PC-3 (cell line): Measurements from ENCODE around the gene SLC6A17. TPM values are rescaled to one million over a fixed set of nuclear protein-coding genes. Genes with fewer than 3 reads are reported as not detected.

Experiments
- ATAC-seq: fragments of 200-7000 bp; cut with Tn5 transposase; 2 replicates; pipeline ENCODE4 v1.9.1; 2020; ENCODE audit warnings: mild to moderate bottlenecking, moderate library complexity
- BruUV-seq: library from RNA; stranded (reverse); fragments of 400-500 nt; replicated peaks from 2 replicates; lab custom pipeline; 2021; lab: Mats Ljungman, UMichigan
- CTCF ChIA-PET: fragments of 300-600 bp; sonication (Branson Sonifier 250); formaldehyde crosslinking; loops from one replicate; lab custom pipeline; 2022; ENCODE audit warnings: antibody characterized with exemption; lab: Charles Lee
- POLR2A ChIA-PET: fragments of 300-600 bp; sonication (Branson Sonifier 250); formaldehyde crosslinking; loops from one replicate; lab custom pipeline; 2022; ENCODE audit warnings: antibody characterized with exemption; ENCODE audit not compliant: unreplicated experiment; lab: Charles Lee
- DNase-seq: peaks from one replicate; pipeline ENCODE4 v3.0.0-alpha.2; 2015
- H2AFZ ChIP-seq: fragments of 300-600 bp; sonication (generic); 2 replicates; pipeline ENCODE4 v1.6.0; 2016; ENCODE audit warnings: antibody characterized with exemption, low read length
- H3F3A ChIP-seq: fragments of 300-600 bp; sonication (generic); one replicate; pipeline ENCODE4 v1.6.0; 2017; ENCODE audit warnings: antibody characterized with exemption, low read length, control low read depth, mild to moderate bottlenecking; ENCODE audit not compliant: unreplicated experiment
- H3K27ac ChIP-seq: fragments of 300-600 bp; sonication (generic); 2 replicates; pipeline ENCODE4 v1.5.1; 2016; ENCODE audit warnings: mild to moderate bottlenecking, low read length
- H3K27me3 ChIP-seq: fragments of 300-600 bp; sonication (generic); 2 replicates; pipeline ENCODE4 v1.6.1; 2016; ENCODE audit warnings: low read length, mixed read lengths
- H3K36me3 ChIP-seq: fragments of 300-600 bp; sonication (generic); 2 replicates; pipeline ENCODE4 v1.6.1; 2016; ENCODE audit warnings: low read depth, mixed run types, low read length, mixed read lengths
- H3K4me1 ChIP-seq: fragments of 300-600 bp; sonication (generic); 2 replicates; pipeline ENCODE4 v1.5.1; 2016; ENCODE audit warnings: low read length; ENCODE audit not compliant: insufficient read depth
- H3K4me2 ChIP-seq: fragments of 300-600 bp; sonication (generic); 2 replicates; pipeline ENCODE4 v1.6.0; 2016; ENCODE audit warnings: low read length
- H3K4me3 ChIP-seq: fragments of 300-600 bp; sonication (generic); 2 replicates; pipeline ENCODE4 v1.5.1; 2016; ENCODE audit warnings: mild to moderate bottlenecking, low read length, mixed read lengths
- H3K79me2 ChIP-seq: fragments of 300-600 bp; sonication (generic); 2 replicates; pipeline ENCODE4 v1.6.1; 2017; ENCODE audit warnings: low read length, mixed read lengths
- H3K9ac ChIP-seq: fragments of 300-600 bp; sonication (generic); 2 replicates; pipeline ENCODE4 v1.6.0; 2016; ENCODE audit warnings: mild to moderate bottlenecking, low read length
- H3K9me2 ChIP-seq: fragments of 300-600 bp; sonication (generic); replicated peaks from 2 replicates; pipeline ENCODE4 v1.6.1; 2016; ENCODE audit warnings: mixed run types, low read length, mixed read lengths
- H3K9me3 ChIP-seq: fragments of 300-600 bp; sonication (generic); 2 replicates; pipeline ENCODE4 v1.6.1; 2016; ENCODE audit warnings: low read length, mixed read lengths
- H4K20me1 ChIP-seq: fragments of 300-600 bp; sonication (generic); 2 replicates; pipeline ENCODE4 v1.6.1; 2016; ENCODE audit warnings: low read length, mixed read lengths
- EZH2 ChIP-seq: fragments of 300-600 bp; sonication (generic); IDR thresholded peaks from one replicate; pipeline ENCODE4 v1.6.1; 2017; ENCODE audit warnings: antibody characterized with exemption, mild to moderate bottlenecking, low read length; ENCODE audit not compliant: unreplicated experiment
- EZH2phosphoT487 ChIP-seq: fragments of 300-600 bp; sonication (generic); IDR thresholded peaks from 2 replicates; pipeline ENCODE4 v1.6.1; 2018; ENCODE audit warnings: mild to moderate bottlenecking, antibody characterized with exemption, low read length, borderline replicate concordance
- intact Hi-C: fragments of 100-400 bp; cut with micrococcal nuclease; formaldehyde crosslinking; loops from 2 replicates; pipeline ENCODE4 v1.9.0; 2023
- total RNA-seq: library from RNA; depleted of rRNA; stranded (reverse); fragments of >200 nt; gene quantifications from 2 replicates; pipeline ENCODE4 v1.2.3, GENCODE V29; 2014
- TF ChIP-seq, protein P1 (sequence below): fragments of 300-600 bp; sonication (generic); conservative IDR thresholded peaks from 2 replicates; pipeline ENCODE4 v1.5.1; 2017; ENCODE audit warnings: antibody characterized with exemption, low read depth, mild to moderate bottlenecking, low read length

Gene SLC6A17
- total RNA-seq, 1 experiment from 2014 or later, result not detected

DNA sequence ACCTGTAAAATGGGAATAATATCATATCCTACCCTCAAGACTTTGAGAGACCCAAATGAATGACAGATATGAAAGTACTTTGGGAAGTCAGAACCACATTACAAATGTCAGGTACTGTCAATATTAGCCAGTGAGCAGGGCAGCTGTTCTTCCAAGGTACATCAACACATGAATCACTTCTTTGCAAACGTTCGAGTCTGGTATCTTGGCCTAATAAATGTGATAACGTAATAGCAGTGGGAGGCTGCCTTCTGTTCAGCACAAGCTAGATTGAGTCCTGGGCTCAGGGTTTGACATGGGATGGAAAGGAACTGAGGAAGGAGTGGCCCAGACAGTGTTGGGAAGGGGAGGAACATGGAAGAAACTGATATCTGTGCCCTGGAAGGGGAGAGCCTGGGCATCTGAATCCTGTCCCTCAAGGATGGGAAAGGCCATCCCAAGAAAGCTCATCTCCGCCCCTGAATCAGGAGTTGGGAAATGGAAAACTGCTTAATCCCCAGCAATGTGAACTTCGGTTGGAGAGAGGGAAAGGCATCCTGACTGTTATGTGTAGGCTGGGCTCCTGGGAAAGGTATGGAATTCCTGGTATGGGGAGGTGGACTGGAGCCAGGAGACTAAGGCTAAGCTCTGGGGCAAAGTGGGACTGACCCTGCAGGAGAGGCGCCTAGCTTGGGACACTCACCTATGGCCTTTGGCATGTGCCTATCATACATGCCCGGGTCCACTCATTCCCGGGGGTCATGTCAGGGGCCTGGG, 74.1 kb downstream of the SLC6A17 start:
- H3K9ac ChIP-seq, result no peak overlapping the region
- no TSS peak for BruUV-seq
- TF ChIP-seq, protein P1, sequence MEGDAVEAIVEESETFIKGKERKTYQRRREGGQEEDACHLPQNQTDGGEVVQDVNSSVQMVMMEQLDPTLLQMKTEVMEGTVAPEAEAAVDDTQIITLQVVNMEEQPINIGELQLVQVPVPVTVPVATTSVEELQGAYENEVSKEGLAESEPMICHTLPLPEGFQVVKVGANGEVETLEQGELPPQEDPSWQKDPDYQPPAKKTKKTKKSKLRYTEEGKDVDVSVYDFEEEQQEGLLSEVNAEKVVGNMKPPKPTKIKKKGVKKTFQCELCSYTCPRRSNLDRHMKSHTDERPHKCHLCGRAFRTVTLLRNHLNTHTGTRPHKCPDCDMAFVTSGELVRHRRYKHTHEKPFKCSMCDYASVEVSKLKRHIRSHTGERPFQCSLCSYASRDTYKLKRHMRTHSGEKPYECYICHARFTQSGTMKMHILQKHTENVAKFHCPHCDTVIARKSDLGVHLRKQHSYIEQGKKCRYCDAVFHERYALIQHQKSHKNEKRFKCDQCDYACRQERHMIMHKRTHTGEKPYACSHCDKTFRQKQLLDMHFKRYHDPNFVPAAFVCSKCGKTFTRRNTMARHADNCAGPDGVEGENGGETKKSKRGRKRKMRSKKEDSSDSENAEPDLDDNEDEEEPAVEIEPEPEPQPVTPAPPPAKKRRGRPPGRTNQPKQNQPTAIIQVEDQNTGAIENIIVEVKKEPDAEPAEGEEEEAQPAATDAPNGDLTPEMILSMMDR, result no peak
- TF ChIP-seq EZH2 (no peak), EZH2phosphoT487 (no peak)
- H3K27ac ChIP-seq, result no peak overlapping the region
- ATAC-seq (no peak), DNase-seq (no peak)
- intact Hi-C loops, result no loop called here
- H4K20me1 ChIP-seq, result no peaks in the 10 kb centered on the region
- H3K27me3 ChIP-seq, result no peaks in the 10 kb centered on the region
- POLR2A ChIA-PET, result interaction anchor here (0.6 kb wide), 1 partner anchor 284 kb away, joined by 3 read pairs; no protein-coding TSS in a partner anchor
- H3K4me2 ChIP-seq, result no peak overlapping the region
- no peaks in the 10 kb centered on the region for H3K79me2 ChIP-seq
- H3F3A ChIP-seq, result no peaks in the 10 kb centered on the region
- no peak overlapping the region for H3K4me3 ChIP-seq
- no peak overlapping the region for H2AFZ ChIP-seq
- CTCF ChIA-PET, result no interaction called here
- no peaks in the 10 kb centered on the region for H3K9me3 ChIP-seq
- H3K4me1 ChIP-seq, result no peaks in the 10 kb centered on the region
- no peaks in the 10 kb centered on the region for H3K9me2 ChIP-seq
- no peaks in the 10 kb centered on the region for H3K36me3 ChIP-seq

DNA sequence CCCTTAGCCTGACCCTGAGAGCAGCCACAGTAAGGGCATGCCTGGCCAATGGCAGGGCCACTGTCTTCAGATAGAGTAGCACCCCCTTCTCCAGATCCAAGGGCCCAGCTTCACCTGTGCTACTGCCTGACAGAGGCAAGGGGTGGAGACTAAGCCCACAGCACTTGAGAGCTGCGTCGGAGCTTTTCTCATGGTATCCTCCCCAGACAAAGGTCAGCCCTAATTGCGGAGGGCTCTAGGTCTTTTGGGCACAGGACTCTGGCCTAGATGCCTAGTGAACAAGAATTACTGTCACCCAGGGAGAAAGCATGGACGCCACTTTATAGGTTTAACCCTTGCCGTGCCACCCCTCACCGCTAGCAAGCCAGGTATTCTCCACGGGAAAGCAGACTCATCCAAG, 74.9 kb downstream of the SLC6A17 start:
- no TSS peak for BruUV-seq
- DNase-seq (no peak), ATAC-seq (no peak)
- ChIA-PET POLR2A (no interaction called here), CTCF (no interaction called here)
- intact Hi-C loops, result no loop called here
- Histone ChIP-seq H3K27ac (no peak overlapping the region), H3F3A (no peaks in the 10 kb centered on the region), H4K20me1 (no peaks in the 10 kb centered on the region), H3K36me3 (no peaks in the 10 kb centered on the region), H3K79me2 (no peaks in the 10 kb centered on the region), H2AFZ (no peak overlapping the region), H3K4me2 (no peak overlapping the region), H3K4me3 (no peak overlapping the region), H3K9ac (no peak overlapping the region), H3K9me2 (no peaks in the 10 kb centered on the region), H3K4me1 (no peaks in the 10 kb centered on the region), H3K27me3 (no peaks in the 10 kb centered on the region), H3K9me3 (no peaks in the 10 kb centered on the region)
- TF ChIP-seq EZH2 (no peak), EZH2phosphoT487 (no peak)
- TF ChIP-seq, protein P1, result no peak

DNA sequence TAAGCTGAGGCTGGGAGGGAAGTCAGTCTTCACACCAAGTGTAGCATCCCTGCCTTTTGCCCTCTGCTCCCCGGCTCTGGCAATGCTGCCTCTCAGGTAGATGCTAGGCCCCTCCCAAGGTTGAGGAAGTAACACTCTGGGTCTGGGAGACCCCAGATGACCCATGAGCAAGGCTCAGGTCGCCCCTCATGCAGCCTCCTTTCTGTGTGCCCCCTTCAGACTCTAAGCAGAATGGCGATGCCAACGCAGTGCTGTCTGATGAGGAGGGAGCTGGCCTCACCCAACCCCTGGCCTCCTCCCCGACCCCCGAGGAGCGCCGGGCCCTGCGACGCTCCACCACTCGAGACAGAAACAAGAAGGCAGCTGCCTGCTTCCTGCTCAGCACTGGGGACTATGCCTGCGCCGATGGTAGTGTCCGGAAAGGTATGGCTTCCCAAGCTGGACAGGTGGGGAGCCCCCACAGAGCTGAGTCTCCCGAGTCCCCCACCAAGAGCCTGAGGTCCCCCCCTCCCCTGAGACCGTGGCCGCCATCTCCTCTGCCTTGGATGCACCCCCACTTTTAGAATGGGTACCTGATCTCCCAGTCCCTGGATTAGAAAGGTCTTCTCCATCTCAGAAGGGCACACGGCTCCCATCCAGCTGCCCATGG, 75.6 kb downstream of the SLC6A17 start:
- no peak overlapping the region for H3K27ac ChIP-seq
- H4K20me1 ChIP-seq, result no peaks in the 10 kb centered on the region
- no peak overlapping the region for H3K4me3 ChIP-seq
- CTCF ChIA-PET, result no interaction called here
- no peaks in the 10 kb centered on the region for H3K4me1 ChIP-seq
- H3K27me3 ChIP-seq, result no peaks in the 10 kb centered on the region
- intact Hi-C loops, result no loop called here
- H3F3A ChIP-seq, result no peaks in the 10 kb centered on the region
- H3K9me3 ChIP-seq, result no peaks in the 10 kb centered on the region
- H3K36me3 ChIP-seq, result no peaks in the 10 kb centered on the region
- DNase-seq, result no peak
- H3K4me2 ChIP-seq, result no peak overlapping the region
- BruUV-seq, result no TSS peak
- POLR2A ChIA-PET, result no interaction called here
- no peak for TF ChIP-seq EZH2
- TF ChIP-seq EZH2phosphoT487, result no peak
- TF ChIP-seq, protein P1, result no peak
- H3K79me2 ChIP-seq, result no peaks in the 10 kb centered on the region
- H2AFZ ChIP-seq, result no peak overlapping the region
- no peak for ATAC-seq
- no peaks in the 10 kb centered on the region for H3K9me2 ChIP-seq
- no peak overlapping the region for H3K9ac ChIP-seq
